Stomach (tissue), 9 donors: ENCODE data around the gene PRR5. TPM values are rescaled to one million over a fixed set of nuclear protein-coding genes. Genes with fewer than 3 reads are reported as not detected.
A peak's percentile ranks its signal among the peaks of the same experiment; 100 is the strongest.

ENCODE experiments used
- DNase-seq, 2 donors: peaks; one replicate each; pipeline versions ENCODE4 v3.0.0 to v3.0.0-alpha.2; 2013 to 2019
- H3K27ac ChIP-seq, 5 donors: fragments of 200-600 bp in 4 of 5; sonication (generic) in 4 of 5; one replicate each; pipeline ENCODE4 v1.5.1; 2013 to 2019; ENCODE audit warnings: mild to moderate bottlenecking in 1 of 5, moderate library complexity in 1 of 5
- H3K27me3 ChIP-seq, 3 donors: fragments of 200-600 bp; sonication (generic); one replicate each; pipeline ENCODE4 v1.5.1; 2017 to 2019; ENCODE audit warnings: mixed run types in 1 of 3
- H3K36me3 ChIP-seq, 4 donors: fragments of 200-600 bp; sonication (generic); 1 replicate in 3 of 4; 2 replicates in 1 of 4; pipeline ENCODE4 v1.5.1; 2016 to 2019
- H3K4me1 ChIP-seq, 4 donors: fragments of 200-600 bp; sonication (generic); one replicate each; pipeline ENCODE4 v1.5.1; 2016 to 2019
- H3K4me3 ChIP-seq, 4 donors: fragments of 200-600 bp; sonication (generic) in 3 of 4; one replicate each; pipeline ENCODE4 v1.5.1; 2016 to 2019; ENCODE audit warnings: mild to moderate bottlenecking in 1 of 4
- H3K9me3 ChIP-seq, 4 donors: fragments of 200-600 bp; sonication (generic); one replicate each; pipeline ENCODE4 v1.5.1; 2016 to 2019
- EP300 ChIP-seq: sonication (generic); formaldehyde crosslinking; IDR thresholded peaks from one replicate; pipeline ENCODE4 v1.6.1; 2017; ENCODE audit warnings: antibody characterized with exemption
- POLR2A ChIP-seq, 4 donors: fragments of 450-650 bp; IDR thresholded peaks; one replicate each; pipeline ENCODE4 v1.6.1; 2016; ENCODE audit warnings: antibody characterized with exemption in 4 of 4, control low read depth in 2 of 4, mild to moderate bottlenecking in 1 of 4, moderate library complexity in 1 of 4
- POLR2AphosphoS5 ChIP-seq, 3 donors: sonication (generic); formaldehyde crosslinking; IDR thresholded peaks; one replicate each; pipeline ENCODE4 v1.6.1; 2016; ENCODE audit warnings: antibody characterized with exemption in 3 of 3
- WGBS, 5 donors: extraction: QIAGEN DNeasy Blood & Tissue Kit in 3 of 5; methylation state at CpG; one replicate each; pipeline versions ENCODE4 v1.1.5 to v1.1.7; 2013 to 2018; 5-methylcytosine and 5-hydroxymethylcytosine counted together
- intact Hi-C: fragments of 100-400 bp; cut with DNase I; formaldehyde crosslinking; loops from one replicate; pipeline ENCODE4 v1.15.1; 2023; ENCODE audit warnings: low total_unique reads
- polyA plus RNA-seq, 3 donors: library from polyadenylated mRNA; stranded (reverse); fragments of 200-250 nt; gene quantifications; one replicate each; pipeline ENCODE4 v1.2.3, GENCODE V29; 2013
- total RNA-seq, 5 donors: library from RNA; depleted of rRNA; stranded (reverse); fragments of >200 nt; gene quantifications; one replicate each; pipeline versions ENCODE4 v1.1.0 to v1.2.3, GENCODE V29; 2014 to 2016
- TF ChIP-seq, protein P1 (sequence below), 7 experiments: fragments of 450-650 bp in 4 of 7; fragments of 200-600 bp in 3 of 7; sonication (generic) in 3 of 7; IDR thresholded peaks; one replicate each; pipeline ENCODE4 v1.5.1; 2016 to 2019; ENCODE audit warnings: antibody characterized with exemption in 7 of 7, control low read depth in 2 of 7, mild to moderate bottlenecking in 1 of 7
- donor health status: healthy with polysubstance abuse.
- donor health status: Bipolar disorder and iron deficiency.
- donor health status: healthy.

Gene PRR5
- total and polyA plus RNA-seq, 8 donors = 8.3 to 36.5 (median 17.9) TPM; not detected in 1

- WGBS, 5 donors = 20 to 27% (median 25%) methylated on average over 22 to 23 of the region's 23 CpGs
- Histone ChIP-seq H3K27ac (peak overlapping the region in 3 of 5 donors; percentile 32 to 44 (median 40)), H3K27me3 (no peaks in the 10 kb centered on the region), H3K36me3 (no peaks in the 10 kb centered on the region), H3K4me3 (no peak overlapping the region), H3K4me1 (peaks cover 18 to 45% (median 26%) of the 10 kb centered on the region in 4 donors), H3K9me3 (no peaks in the 10 kb centered on the region)
- TF ChIP-seq EP300 (no peak), POLR2A (IDR thresholded peaks at IDR 0.05) (no peak), POLR2AphosphoS5 (IDR thresholded peaks at IDR 0.05) (peak in 2 of 3 donors; percentile 19 to 49)
- TF ChIP-seq, protein P1, sequence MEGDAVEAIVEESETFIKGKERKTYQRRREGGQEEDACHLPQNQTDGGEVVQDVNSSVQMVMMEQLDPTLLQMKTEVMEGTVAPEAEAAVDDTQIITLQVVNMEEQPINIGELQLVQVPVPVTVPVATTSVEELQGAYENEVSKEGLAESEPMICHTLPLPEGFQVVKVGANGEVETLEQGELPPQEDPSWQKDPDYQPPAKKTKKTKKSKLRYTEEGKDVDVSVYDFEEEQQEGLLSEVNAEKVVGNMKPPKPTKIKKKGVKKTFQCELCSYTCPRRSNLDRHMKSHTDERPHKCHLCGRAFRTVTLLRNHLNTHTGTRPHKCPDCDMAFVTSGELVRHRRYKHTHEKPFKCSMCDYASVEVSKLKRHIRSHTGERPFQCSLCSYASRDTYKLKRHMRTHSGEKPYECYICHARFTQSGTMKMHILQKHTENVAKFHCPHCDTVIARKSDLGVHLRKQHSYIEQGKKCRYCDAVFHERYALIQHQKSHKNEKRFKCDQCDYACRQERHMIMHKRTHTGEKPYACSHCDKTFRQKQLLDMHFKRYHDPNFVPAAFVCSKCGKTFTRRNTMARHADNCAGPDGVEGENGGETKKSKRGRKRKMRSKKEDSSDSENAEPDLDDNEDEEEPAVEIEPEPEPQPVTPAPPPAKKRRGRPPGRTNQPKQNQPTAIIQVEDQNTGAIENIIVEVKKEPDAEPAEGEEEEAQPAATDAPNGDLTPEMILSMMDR (IDR thresholded peaks at IDR 0.05) = peak in 6 of 7 experiments; percentile 52 to 96 (median 94)
- DNase-seq = peak; percentile 85 to 95
- intact Hi-C loops = no loop called here
Measured at GRCh38 chr22:44684506-44685383, 17.3 kb upstream of the PRR5 start.

GRCh38 chr22:44685384-44686056 is 16.5 kb upstream of the PRR5 start:
- 41 to 48% (median 48%) methylated on average over 10 to 11 of the region's 11 CpGs for whole genome bisulfite sequencing, 5 donors
- Histone ChIP-seq H3K4me3 (no peak overlapping the region), H3K36me3 (no peaks in the 10 kb centered on the region), H3K27ac (peak overlapping the region in 2 of 5 donors; percentile 40 to 44), H3K27me3 (no peaks in the 10 kb centered on the region), H3K4me1 (peaks cover 18 to 45% (median 26%) of the 10 kb centered on the region in 4 donors), H3K9me3 (no peaks in the 10 kb centered on the region)
- peak; percentile 70 to 80 for DNase-seq
- TF ChIP-seq POLR2AphosphoS5 (IDR thresholded peaks at IDR 0.05) = no peak
- no peak for TF ChIP-seq POLR2A (IDR thresholded peaks at IDR 0.05)
- TF ChIP-seq, protein P1 (IDR thresholded peaks at IDR 0.05) = no peak
- no peak for TF ChIP-seq EP300
- intact Hi-C loops = no loop called here

GRCh38 chr22:44686873-44687600 is 15.0 kb upstream of the PRR5 start:
- Histone ChIP-seq H3K27me3 (no peaks in the 10 kb centered on the region), H3K4me3 (no peak overlapping the region), H3K27ac (no peak overlapping the region), H3K4me1 (peaks cover 18 to 37% (median 26%) of the 10 kb centered on the region in 4 donors), H3K9me3 (no peaks in the 10 kb centered on the region), H3K36me3 (no peaks in the 10 kb centered on the region)
- TF ChIP-seq, protein P1 (IDR thresholded peaks at IDR 0.05) = no peak
- TF ChIP-seq POLR2AphosphoS5 (IDR thresholded peaks at IDR 0.05) = peak in 1 of 3 donors; percentile 20
- no peak for DNase-seq
- intact Hi-C loops = no loop called here
- WGBS, 5 donors = 22 to 48% (median 29%) methylated on average over 10 of the region's 10 CpGs

DNA sequence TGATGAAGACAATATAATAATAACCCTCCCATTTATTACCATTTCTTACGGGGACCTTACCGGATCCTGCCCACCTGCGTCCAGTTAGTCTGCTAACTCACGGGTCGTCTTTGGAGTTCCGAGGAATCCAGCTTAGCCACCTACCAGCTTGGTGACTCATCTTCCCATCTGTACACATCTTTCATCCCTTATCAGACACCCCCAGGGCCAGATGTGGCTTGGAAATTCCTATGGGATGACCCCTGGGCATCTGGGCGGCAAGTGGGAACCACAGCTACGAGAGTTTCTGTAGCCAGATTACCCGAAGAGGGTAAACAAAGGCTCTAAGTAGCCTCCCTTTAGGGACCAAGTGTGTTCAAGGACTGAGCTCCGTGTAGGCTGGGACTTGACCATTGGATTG is 12.8 kb upstream of the PRR5 start:
- H3K4me1 ChIP-seq = peaks cover 18 to 31% (median 26%) of the 10 kb centered on the region in 4 donors
- intact Hi-C loops = no loop called here
- 73 to 82% (median 79%) methylated on average over 10 of the region's 10 CpGs for WGBS, 5 donors
- no peak overlapping the region for H3K4me3 ChIP-seq
- H3K36me3 ChIP-seq = no peaks in the 10 kb centered on the region
- TF ChIP-seq EP300 (no peak), POLR2AphosphoS5 (IDR thresholded peaks at IDR 0.05) (no peak), POLR2A (IDR thresholded peaks at IDR 0.05) (no peak)
- TF ChIP-seq, protein P1 (IDR thresholded peaks at IDR 0.05) = no peak
- H3K27ac ChIP-seq = no peak overlapping the region
- no peak for DNase-seq
- no peaks in the 10 kb centered on the region for H3K27me3 ChIP-seq
- no peaks in the 10 kb centered on the region for H3K9me3 ChIP-seq
